NCI-H82 (cell line): ENCODE data around the gene ZNF747.
"Not testable (repeated sequence)": the region's sequence is repeated elsewhere in the genome, so short reads cannot be mapped to it uniquely, and the experiment has no call there.

Experiments used
- DNase-seq: peaks from one replicate; lab custom pipeline; 2025; lab: John Stamatoyannopoulos, UW

The ZNF747 gene

DNA sequence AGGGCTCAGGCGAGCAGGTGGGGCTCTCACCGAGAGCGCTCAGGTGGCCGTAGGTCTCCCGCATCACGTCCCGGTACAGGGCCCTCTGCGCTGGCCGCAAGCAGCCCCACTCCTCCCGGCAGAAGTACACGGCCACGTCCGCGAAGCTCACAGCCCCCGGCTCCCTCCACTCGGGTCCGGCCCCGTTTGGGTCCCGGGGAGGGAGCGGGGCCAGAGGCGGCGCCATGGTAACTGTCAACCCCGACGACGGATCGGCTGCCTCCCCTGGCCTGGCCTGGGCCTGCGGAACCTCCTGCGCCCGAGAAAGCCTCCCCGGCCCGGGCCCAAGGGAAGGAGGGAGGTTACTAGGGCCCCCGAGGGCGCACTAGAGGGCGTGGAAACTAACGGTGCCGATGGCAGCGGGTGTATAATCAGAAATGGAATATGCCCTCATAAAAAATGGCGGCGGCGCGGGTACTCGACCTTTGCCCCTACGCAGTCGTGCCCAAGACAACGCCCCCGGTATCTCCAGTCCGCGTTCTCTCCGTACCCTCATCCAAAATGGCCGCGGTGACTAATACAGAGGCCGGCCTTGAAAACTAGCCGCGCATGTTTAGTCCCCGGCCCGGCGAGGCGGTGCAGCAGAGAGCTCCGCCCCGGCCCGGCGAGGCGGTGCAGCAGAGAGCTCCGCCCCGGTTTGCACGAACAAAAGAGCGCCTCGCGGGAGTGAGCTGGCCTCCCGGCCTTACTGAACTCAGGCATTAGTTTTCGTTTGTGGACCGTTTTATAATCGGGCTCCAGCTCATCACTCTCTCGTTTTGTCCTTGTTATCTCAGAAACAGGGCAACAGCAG is 23.5 kb upstream of the ZNF747 start, which contains the start of gene ZNF764:
TSS of gene ZNF764 (minus strand) at position 418 of the 832 bp plus-strand sequence. CDS start at position 226, 192 bp downstream.
- peak; percentile 98 for DNase-seq

GRCh38 chr16:30557707-30557956 is 23.0 kb upstream of the ZNF747 start:
- DNase-seq: peak; percentile 45

DNA sequence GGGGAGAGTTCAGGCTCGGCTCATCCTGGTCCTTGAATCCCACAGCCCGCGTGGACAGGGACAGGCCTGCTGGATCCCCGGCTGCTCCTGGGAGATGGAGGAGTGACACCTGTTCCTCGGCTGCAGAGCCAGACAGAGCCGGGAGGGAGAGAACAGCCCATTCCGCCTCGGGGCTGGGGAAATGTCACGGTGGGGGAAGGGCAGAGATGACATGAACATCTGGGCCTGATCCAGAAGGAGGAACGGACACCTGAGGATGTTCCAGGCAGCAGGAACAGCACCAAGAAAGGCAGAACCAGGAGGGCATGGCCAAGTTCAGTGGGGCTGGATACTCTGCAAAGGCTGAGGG is 21.4 kb upstream of the ZNF747 start:
- DNase-seq: peak; percentile 46

DNA sequence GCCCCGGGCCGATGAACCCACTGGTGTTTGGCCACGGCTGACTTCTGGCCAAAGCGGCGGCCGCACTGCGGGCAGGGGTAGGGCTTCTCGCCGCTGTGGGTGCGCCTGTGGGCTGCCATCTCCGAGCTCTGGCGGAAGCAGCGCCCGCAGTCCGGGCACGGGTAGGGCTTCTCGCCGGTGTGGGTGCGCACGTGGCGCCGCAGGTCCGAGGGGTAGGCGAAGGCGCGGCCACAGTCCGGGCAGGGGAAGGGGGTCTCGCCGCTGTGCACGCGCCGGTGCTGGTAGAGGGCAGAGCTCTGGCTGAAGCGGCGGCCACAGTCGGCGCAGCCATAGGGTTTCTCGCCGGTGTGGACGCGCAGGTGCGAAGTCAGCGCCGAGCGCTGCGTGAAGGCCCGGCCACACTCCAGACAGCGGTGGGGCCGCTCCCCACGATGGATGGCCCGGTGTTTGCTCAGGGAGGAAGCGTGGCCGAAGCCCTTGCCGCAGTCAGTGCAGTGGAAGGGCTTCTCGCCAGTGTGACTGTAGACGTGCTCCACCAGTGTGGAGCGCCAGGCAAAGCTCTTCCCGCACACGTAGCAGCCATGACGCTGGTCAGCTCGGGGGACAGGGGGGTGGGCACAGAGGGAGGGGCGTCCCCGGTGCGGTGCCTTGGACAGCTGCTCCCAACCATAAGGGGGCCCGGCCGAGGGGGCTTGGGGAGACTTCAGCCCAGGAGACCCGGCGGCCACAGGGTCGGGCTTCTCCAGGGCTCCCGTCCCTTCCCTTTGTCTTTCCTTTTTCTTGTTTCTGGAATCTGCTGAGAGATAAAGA is 20.9 kb upstream of the ZNF747 start:
- DNase-seq: no peak

GRCh38 chr16:30554557-30555314 is 20.1 kb upstream of the ZNF747 start:
- no peak for DNase-seq

DNA sequence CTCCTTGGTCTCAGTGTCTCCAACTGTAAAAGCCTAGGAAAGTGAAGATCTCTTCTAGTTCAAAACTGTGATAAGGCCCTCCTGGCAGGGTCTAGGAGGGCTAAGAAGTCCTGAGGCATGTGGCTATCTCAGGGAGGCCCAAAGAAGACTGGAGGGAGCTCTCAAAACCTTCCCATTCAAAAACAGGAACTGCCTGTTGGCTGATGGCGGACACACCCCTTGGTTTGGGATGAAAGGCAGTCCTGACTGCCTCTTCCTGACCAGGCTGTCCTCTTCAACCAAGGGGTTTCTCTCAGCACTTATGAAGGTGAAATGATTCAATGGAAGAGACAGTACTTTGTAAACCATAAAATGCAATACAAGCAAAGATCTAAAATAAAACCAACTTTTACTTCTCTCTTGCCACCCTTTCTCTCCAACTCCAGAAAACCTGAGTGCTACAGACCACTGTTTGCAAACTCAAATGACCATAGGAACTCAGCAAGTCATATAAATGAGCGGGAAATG is 18.8 kb upstream of the ZNF747 start:
- no peak for DNase-seq

DNA sequence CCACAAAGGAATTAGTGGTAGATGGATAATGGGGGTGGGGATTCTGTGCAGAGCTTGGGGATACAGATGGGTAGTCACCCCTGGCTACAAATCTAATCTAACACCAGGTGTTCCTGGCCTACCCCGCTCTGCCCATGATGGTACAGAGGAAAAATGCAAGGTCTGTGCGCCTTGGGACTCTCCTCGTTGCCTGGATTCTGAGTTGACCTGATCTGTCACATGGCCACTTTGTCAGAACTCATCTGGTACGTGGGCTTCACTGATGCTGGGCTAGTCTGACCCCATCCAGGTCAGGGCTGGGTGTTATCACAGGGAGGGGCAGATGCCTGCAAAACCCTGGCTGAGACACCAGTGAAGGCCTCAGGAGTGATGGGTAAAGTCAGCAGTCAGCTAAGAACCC is 18.3 kb upstream of the ZNF747 start:
- no peak for DNase-seq

- no peak for DNase-seq
Observed at GRCh38 chr16:30551781-30552180, 17.1 kb upstream of the ZNF747 start.

GRCh38 chr16:30548416-30549253 is 14.0 kb upstream of the ZNF747 start:
- DNase-seq: no peak

- no peak for DNase-seq
Observed at GRCh38 chr16:30546115-30546514, 11.5 kb upstream of the ZNF747 start.

DNA sequence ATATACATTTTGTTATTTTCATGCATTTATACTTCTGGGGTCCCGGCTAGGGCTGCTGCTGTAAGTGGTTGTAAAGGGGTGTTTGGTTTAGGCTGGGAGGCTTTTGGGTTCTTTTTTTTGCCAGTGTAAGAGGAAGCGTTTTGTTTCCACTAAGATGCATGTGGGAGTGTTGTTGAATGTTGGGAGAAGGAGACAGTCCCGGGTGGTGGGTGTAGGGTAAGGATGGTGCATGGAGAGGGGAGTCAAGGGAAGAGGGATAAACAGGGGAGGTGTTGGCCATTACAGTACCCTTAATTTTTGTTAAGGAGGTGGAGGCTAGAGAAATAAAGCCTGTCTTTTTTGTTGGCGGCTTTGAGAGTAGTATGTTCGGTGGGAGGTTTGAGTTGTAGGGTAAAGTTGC is 8.4 kb upstream of the ZNF747 start:
- DNase-seq: no peak

DNA sequence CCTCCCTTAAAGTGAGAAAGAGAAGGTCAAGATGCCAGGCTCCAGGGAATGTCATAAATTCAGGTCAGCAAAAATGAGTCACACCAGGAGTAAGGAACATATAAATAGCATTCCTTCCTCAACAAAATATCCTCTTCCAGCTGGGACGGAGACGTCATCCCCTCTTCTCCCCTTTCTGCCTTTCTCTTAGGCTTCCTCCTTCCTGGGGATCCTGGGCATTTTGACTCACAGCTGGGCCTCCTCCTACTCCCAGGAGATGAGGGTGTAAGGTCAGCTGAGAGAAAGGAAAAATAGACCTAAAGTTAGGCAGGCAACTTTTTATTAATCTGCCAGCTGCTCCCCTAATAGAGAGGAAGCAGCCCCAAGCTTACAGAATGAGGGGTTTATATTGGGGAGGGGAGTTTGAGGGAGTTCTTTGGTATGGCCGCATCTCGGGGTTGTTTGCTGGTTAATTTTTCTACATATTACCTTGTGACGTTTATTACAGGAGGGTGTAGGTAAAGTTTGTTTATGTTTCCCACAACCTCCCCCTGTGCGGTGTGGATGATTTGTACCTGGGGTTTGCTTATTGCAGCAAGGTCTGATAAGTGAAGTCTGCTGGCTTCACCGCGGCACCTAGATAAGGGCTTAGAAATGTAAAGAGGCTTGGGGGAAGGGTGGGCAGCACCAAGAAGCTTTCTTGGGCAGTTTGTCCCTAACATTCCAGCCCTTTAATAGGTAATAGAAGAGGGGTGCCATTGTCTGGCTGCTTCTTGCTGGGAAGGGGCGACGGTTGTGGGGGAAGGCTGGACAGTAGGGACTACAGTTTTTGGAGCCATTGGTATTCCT is 7.1 kb upstream of the ZNF747 start:
- no peak for DNase-seq

GRCh38 chr16:30540916-30541464 is 6.3 kb upstream of the ZNF747 start:
- not testable (repeated sequence) for DNase-seq

DNA sequence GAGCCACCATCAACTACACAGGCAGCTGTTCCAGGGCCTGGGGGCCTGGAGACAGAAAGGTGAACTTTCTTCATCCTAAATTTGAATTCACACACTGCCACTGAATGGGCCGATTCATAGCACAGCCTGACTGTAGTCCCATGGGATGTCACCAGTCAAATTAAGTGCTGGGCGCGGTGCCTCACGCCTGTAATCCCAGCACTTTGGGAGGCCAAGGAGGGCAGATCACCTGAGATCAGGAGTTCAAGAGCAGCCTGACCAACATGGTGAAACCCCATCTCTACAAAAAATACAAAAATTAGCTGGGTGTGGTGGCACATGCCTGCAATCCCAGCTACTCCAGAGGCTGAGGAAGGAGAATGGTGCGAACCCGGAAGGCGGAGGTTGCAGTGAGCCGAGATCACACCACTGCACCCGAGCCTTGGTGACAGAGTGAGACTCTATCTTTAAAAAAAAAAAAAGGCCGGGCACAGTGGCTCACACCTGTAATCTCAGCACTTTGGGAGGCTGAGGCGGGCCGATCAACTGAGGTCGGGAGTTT is 5.4 kb upstream of the ZNF747 start:
- DNase-seq: not testable (repeated sequence)

DNA sequence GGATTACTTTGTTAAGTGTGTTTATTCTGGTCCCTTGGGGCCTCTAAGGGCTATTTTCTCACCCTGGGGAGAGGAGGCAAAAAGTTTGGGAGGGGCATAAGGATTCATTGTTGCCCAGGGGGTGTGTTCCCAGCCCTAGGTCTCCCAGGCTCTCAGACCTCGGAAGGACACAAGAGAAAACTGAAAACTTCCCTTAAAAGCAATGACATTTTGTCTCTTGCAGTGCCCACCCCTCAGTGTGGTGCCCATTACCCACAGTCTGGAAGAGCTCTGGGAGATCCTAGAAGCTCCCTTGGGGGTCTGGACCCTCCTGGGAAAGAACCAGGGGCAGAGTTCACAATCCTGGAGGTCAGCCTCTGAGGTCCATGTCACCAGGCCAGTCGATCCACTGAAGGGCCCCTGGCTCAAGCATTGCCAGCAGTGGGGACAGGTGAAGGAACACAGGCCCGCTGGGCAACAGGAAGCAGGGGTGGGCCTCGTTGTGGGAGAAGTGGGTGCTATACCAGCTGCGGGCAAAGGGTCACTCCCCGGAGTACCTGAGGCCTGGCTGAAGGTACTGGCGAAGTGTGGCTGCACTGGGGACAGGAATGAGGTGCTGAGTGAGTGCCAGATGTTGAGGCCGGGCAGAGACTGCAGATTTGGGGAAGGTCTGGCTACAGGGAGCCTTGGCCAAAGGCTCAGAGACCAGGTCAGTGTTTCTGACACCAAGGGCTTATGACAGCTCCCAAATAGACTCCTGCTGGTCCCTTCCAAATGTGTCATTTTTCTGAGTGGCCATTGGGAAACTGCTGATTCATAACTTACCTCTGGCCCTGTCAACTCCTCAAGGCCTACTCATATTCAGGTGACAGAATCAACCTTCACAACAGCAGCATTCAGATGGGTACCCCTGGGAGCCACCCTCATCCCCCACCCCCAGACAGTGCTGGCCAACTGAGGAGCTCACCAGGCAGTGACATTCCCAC is 4.6 kb upstream of the ZNF747 start:
- DNase-seq: no peak

DNA sequence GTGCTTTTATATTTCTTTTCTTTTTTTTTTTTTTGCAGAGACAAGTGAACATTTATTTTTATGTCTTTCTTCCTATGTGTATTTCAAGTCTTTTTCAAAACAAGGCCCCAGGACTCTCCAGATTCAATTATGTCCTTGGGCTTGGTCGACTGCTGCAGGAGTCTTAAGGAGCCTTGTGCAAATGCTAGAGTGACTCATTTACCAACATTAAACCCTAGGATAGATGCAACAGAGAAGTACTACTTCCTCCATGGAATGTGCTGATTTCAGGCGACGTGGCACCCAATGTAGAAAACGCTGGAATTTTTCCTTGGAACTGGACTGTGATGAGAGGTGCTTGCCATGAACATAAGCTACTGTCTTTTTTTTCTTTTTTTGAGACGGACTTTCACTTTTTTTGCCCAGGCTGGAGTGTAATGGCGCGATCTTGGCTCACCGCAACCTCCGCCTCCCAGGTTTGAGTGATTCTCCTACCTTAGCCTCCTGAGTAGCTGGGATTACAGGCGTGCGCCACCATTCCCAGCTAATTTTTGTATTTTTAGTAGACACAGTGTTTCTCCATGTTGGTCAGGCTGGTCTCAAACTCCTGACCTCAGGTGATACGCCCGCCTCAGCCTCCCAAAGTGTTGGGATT is 1.9 kb upstream of the ZNF747 start:
- DNase-seq: not testable (repeated sequence)

DNA sequence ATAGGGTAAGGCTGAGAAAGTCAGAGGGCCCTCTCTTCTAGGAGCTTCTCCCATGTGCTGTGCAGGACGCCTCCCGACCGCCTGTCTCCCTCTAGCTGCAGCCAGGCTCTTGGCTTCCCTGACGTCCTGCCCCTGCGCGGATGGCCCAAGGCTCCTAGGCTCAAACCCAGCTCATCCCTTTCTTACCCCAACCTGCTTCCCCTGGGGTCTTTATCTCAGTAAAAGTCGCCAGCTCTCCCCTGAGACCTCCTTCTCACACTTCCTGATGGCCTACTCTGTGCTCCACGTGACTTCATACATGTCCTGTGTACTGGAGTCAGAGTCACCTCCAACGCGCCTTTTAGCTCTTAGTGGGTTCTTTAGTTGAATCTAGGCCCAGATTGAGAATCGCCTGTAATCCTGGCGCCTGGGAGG is 1.1 kb upstream of the ZNF747 start:
- peak; percentile 83 for DNase-seq

GRCh38 chr16:30535106-30535776 is 583 bp upstream of the ZNF747 start:
- DNase-seq: peak; percentile 41
